Measurements from ENCODE around the gene SKI. TPM values are rescaled to one million over a fixed set of nuclear protein-coding genes. Genes with fewer than 3 reads are reported as not detected.

SKI gene
- total RNA-seq, 1 donor from 2014 or later = 116 TPM

DNA sequence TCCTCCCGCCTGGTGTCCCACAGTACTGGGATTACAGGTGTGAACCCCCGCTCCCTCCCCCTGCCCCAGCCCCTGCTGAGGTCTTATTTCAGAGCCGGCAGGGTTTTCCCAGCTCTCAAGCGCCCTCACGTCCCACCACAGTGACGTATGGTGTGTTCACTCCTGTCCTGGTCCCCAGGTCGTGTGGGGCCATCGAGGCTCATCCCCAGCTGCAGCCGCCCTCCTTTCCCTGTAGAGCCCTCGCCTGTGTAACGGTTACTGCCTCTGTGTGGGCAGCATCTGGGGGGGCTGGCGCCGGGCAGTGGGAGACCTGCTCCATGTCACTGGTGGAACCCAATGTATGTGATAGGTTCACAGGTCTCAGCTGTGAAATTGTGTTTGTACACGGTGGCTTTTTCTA lies 23.2 kb downstream of the SKI start:
- no peak for DNase-seq (ENCODE audit: low spot score)
- TF ChIP-seq, protein P1, sequence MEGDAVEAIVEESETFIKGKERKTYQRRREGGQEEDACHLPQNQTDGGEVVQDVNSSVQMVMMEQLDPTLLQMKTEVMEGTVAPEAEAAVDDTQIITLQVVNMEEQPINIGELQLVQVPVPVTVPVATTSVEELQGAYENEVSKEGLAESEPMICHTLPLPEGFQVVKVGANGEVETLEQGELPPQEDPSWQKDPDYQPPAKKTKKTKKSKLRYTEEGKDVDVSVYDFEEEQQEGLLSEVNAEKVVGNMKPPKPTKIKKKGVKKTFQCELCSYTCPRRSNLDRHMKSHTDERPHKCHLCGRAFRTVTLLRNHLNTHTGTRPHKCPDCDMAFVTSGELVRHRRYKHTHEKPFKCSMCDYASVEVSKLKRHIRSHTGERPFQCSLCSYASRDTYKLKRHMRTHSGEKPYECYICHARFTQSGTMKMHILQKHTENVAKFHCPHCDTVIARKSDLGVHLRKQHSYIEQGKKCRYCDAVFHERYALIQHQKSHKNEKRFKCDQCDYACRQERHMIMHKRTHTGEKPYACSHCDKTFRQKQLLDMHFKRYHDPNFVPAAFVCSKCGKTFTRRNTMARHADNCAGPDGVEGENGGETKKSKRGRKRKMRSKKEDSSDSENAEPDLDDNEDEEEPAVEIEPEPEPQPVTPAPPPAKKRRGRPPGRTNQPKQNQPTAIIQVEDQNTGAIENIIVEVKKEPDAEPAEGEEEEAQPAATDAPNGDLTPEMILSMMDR (IDR thresholded peaks at IDR 0.05) = no peak
- no peaks in the 10 kb centered on the region for H3K27me3 Mint-ChIP-seq (ENCODE audit: low read depth)
- H3K36me3 Mint-ChIP-seq (ENCODE audit: low read depth) = peaks cover 5% of the 10 kb centered on the region
- no peaks in the 10 kb centered on the region for H3K9me3 Mint-ChIP-seq (ENCODE audit: low read depth)
- peaks cover 54% of the 10 kb centered on the region for H3K4me1 Mint-ChIP-seq (ENCODE audit: low read depth)
- H3K27ac Mint-ChIP-seq (ENCODE audit: unreplicated experiment) = peak overlapping the region; percentile 51
- no peak overlapping the region for H3K4me3 Mint-ChIP-seq (ENCODE audit: unreplicated experiment)

DNA sequence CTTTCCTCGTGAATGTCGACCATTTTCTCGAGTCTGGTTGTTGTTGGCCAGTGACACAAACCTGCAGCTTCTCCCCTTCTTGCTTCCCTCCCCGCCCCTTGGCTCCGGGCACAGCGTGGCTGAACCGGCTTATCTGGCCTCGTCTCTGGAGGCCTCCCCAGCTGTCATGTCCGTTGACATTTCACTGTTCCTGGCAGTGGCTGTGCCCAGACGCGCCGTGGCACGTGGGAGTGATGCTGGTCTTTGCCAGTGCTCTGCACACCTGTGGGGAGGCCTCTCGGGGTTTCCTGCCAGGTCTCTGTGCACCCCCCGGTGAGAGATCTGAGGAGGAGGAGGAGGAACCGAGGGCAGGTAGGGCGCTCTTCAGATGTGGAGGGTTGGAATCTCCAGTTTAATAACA lies 23.7 kb downstream of the SKI start:
- peaks cover 5% of the 10 kb centered on the region for H3K36me3 Mint-ChIP-seq (ENCODE audit: low read depth)
- no peak overlapping the region for H3K4me3 Mint-ChIP-seq (ENCODE audit: unreplicated experiment)
- peaks cover 49% of the 10 kb centered on the region for H3K4me1 Mint-ChIP-seq (ENCODE audit: low read depth)
- TF ChIP-seq, protein P1 (IDR thresholded peaks at IDR 0.05) = no peak
- H3K27me3 Mint-ChIP-seq (ENCODE audit: low read depth) = no peaks in the 10 kb centered on the region
- no peak overlapping the region for H3K27ac Mint-ChIP-seq (ENCODE audit: unreplicated experiment)
- no peak for DNase-seq (ENCODE audit: low spot score)
- H3K9me3 Mint-ChIP-seq (ENCODE audit: low read depth) = no peaks in the 10 kb centered on the region

DNA sequence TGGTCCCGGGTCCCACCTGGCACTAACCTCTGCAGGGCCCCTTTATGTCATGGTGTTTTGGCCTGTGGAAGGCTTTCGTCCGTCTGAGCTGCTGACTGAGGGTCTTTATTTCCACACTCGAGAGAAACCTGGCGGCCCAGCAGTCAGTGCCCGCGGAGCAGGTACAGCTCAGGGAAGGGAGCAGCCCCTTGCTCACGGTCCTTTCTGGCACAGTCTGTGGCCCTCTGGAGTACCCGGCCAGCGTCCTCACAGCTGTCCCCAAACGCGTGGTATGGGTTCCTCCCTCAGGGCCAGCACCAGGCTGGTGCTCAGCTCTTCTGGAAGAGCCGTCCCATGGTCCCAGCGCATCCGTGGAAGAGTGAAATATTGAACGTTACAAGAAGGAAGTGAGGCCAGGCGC lies 24.3 kb downstream of the SKI start:
- Mint-ChIP-seq H3K4me1 (ENCODE audit: low read depth) (peaks cover 43% of the 10 kb centered on the region), H3K36me3 (ENCODE audit: low read depth) (peaks cover 5% of the 10 kb centered on the region), H3K27ac (ENCODE audit: unreplicated experiment) (peak overlapping the region; percentile 52), H3K4me3 (ENCODE audit: unreplicated experiment) (no peak overlapping the region), H3K9me3 (ENCODE audit: low read depth) (no peaks in the 10 kb centered on the region), H3K27me3 (ENCODE audit: low read depth) (no peaks in the 10 kb centered on the region)
- TF ChIP-seq, protein P1 (IDR thresholded peaks at IDR 0.05) = no peak
- DNase-seq (ENCODE audit: low spot score) = no peak

DNA sequence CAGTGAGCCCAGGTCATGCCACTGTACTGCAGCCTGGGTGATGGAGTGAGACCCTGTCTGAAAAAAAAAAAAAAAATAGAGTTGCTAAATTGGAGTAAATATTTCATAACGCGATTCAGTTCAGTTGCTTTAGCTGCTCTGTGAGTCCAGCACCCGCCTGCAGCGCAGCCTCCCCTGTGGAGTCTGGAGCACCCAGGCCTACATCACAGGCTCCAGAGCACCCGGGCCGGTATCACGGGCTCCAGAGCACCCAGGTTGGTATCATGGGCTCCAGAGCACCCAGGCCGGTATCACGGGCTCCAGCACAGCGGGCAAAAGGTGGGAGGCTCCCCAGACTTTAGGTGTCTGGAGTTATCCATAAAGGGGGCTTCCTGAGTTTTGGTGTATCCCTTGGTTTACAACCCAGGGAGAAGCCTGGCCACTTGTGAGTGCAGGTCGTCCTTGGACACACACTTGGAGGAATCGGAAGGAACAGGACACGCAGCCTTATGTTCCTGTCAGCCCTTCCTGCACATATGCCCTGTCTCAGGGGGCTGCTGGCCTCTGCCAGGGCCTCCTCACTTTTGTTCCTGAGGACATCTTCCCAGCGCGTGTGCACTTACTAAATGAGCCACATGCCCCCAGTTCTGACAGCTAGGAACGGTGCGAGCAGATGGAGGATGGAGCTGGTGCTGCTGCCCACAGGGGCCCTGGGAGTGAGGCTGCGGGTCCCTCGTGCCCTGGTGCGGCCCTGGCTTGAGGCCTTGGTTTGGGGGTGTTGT lies 25.1 kb downstream of the SKI start:
- H3K4me1 Mint-ChIP-seq (ENCODE audit: low read depth) = peaks cover 42% of the 10 kb centered on the region
- no peak overlapping the region for H3K4me3 Mint-ChIP-seq (ENCODE audit: unreplicated experiment)
- no peak for DNase-seq (ENCODE audit: low spot score)
- H3K9me3 Mint-ChIP-seq (ENCODE audit: low read depth) = no peaks in the 10 kb centered on the region
- H3K36me3 Mint-ChIP-seq (ENCODE audit: low read depth) = peaks cover 5% of the 10 kb centered on the region
- TF ChIP-seq, protein P1 (IDR thresholded peaks at IDR 0.05) = no peak
- no peaks in the 10 kb centered on the region for H3K27me3 Mint-ChIP-seq (ENCODE audit: low read depth)
- no peak overlapping the region for H3K27ac Mint-ChIP-seq (ENCODE audit: unreplicated experiment)

DNA sequence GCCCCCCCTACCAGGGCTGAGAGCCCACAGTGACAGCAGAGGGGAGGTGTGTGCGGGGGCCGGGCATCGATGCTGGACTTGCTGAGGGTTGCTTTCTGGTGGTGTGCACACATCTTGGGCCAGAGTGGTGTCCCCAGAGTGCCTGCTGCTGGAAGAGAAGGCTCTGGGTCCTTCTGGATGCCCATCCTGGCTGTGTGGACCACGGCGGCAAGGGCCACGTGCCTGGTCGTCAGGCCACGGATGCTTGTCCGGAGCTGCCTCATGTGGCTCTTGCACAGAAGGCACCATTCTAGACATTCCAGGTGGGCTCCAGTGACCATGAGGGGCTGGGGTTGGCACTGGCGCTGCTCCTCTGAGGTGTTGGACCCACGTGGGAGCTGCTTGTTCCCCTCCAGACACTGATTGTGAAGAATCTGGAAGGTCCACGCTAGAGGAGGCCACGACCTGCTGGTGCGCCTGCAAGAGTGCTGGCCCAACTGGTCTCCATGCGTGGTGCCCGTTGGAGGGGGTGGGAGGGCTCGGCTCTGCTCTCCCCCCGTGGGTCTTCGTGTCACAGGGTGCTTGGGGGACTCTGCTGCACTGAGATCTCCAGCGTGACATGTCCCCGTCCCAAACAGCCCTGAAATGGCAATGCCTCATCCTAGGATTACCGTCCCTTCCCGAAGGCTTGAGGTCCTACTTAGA lies 25.8 kb downstream of the SKI start:
- DNase-seq (ENCODE audit: low spot score) = no peak
- peaks cover 40% of the 10 kb centered on the region for H3K4me1 Mint-ChIP-seq (ENCODE audit: low read depth)
- peak overlapping the region; percentile 74 for H3K27ac Mint-ChIP-seq (ENCODE audit: unreplicated experiment)

More for the DNA sequence above, 25.8 kb downstream of the SKI start:
- TF ChIP-seq, protein P1 (IDR thresholded peaks at IDR 0.05) = no peak
- Mint-ChIP-seq H3K4me3 (ENCODE audit: unreplicated experiment) (no peak overlapping the region), H3K9me3 (ENCODE audit: low read depth) (no peaks in the 10 kb centered on the region), H3K27me3 (ENCODE audit: low read depth) (no peaks in the 10 kb centered on the region), H3K36me3 (ENCODE audit: low read depth) (peaks cover 5% of the 10 kb centered on the region)
